Measurements from ENCODE around the gene C17orf50.

Gene C17orf50

GRCh38 chr17:35752945-35753764 is 7.5 kb upstream of the C17orf50 start, which contains the start of gene GAS2L2:
TSS of gene GAS2L2 (minus strand) at chr17:35753239. CDS start at chr17:35752850, 389 bp downstream.
- DNase-seq (ENCODE audit: low read depth in 2 of 2) = no peak

- DNase-seq (ENCODE audit: low read depth in 2 of 2) = no peak
These were observed 3.4 kb upstream of the C17orf50 start for GRCh38 chr17:35757243-35757642.

- no peak for DNase-seq (ENCODE audit: low read depth in 2 of 2)
These were observed 914 bp downstream of the C17orf50 start for GRCh38 chr17:35761601-35762000.

GRCh38 chr17:35763767-35764122 is 3.1 kb downstream of the C17orf50 start:
- DNase-seq (ENCODE audit: low read depth in 2 of 2) = no peak

- peak; percentile 63 to 82 for DNase-seq (ENCODE audit: low read depth in 2 of 2)
These were observed 3.7 kb downstream of the C17orf50 start for GRCh38 chr17:35764123-35764991.

GRCh38 chr17:35765086-35765710 is 4.5 kb downstream of the C17orf50 start:
- no peak for DNase-seq (ENCODE audit: low read depth in 2 of 2)

GRCh38 chr17:35765756-35766488 is 5.2 kb downstream of the C17orf50 start:
- no peak for DNase-seq (ENCODE audit: low read depth in 2 of 2)

- no peak for DNase-seq (ENCODE audit: low read depth in 2 of 2)
These were observed 5.8 kb downstream of the C17orf50 start for GRCh38 chr17:35766489-35766877.

- DNase-seq (ENCODE audit: low read depth in 2 of 2) = no peak
These were observed 6.3 kb downstream of the C17orf50 start for GRCh38 chr17:35766903-35767510.

GRCh38 chr17:35768797-35769196 is 8.1 kb downstream of the C17orf50 start:
- no peak for DNase-seq (ENCODE audit: low read depth in 2 of 2)

GRCh38 chr17:35769895-35770486 is 9.3 kb downstream of the C17orf50 start:
- DNase-seq (ENCODE audit: low read depth in 2 of 2) = no peak

GRCh38 chr17:35773129-35773528 is 12.4 kb downstream of the C17orf50 start:
- no peak for DNase-seq (ENCODE audit: low read depth in 2 of 2)

GRCh38 chr17:35773679-35774425 is 13.2 kb downstream of the C17orf50 start:
- no peak for DNase-seq (ENCODE audit: low read depth in 2 of 2)

GRCh38 chr17:35774499-35774898 is 13.8 kb downstream of the C17orf50 start:
- no peak for DNase-seq (ENCODE audit: low read depth in 2 of 2)

GRCh38 chr17:35775039-35775438 is 14.4 kb downstream of the C17orf50 start:
- DNase-seq (ENCODE audit: low read depth in 2 of 2) = no peak

- DNase-seq (ENCODE audit: low read depth in 2 of 2) = no peak
These were observed 14.9 kb downstream of the C17orf50 start for GRCh38 chr17:35775583-35775982.

- no peak for DNase-seq (ENCODE audit: low read depth in 2 of 2)
These were observed 18.0 kb downstream of the C17orf50 start for GRCh38 chr17:35778641-35779196.

- DNase-seq (ENCODE audit: low read depth in 2 of 2) = no peak
These were observed 20.3 kb downstream of the C17orf50 start for GRCh38 chr17:35780950-35781349.

GRCh38 chr17:35784895-35785294 is 24.2 kb downstream of the C17orf50 start:
- no peak for DNase-seq (ENCODE audit: low read depth in 2 of 2)

- DNase-seq (ENCODE audit: low read depth in 2 of 2) = no peak
These were observed 26.3 kb downstream of the C17orf50 start for GRCh38 chr17:35786941-35787432.

Data from stimulated activated CD8-positive, alpha-beta memory T cell treated with anti-CD3 and anti-CD28 coated beads, Interleukin-7, amount 100 ng/mL, for 4 hours (primary cell).